PC-3 (cell line): ENCODE results near the gene ARHGAP26. TPM values are rescaled to one million over a fixed set of nuclear protein-coding genes. Genes with fewer than 3 reads are reported as not detected.

Experiments used
- ATAC-seq: fragments of 200-7000 bp; cut with Tn5 transposase; 2 replicates; pipeline ENCODE4 v1.9.1; 2020; ENCODE audit warnings: mild to moderate bottlenecking, moderate library complexity
- BruUV-seq: library from RNA; stranded (reverse); fragments of 400-500 nt; replicated peaks from 2 replicates; lab custom pipeline; 2021; lab: Mats Ljungman, UMichigan
- CTCF ChIA-PET: fragments of 300-600 bp; sonication (Branson Sonifier 250); formaldehyde crosslinking; loops from one replicate; lab custom pipeline; 2022; ENCODE audit warnings: antibody characterized with exemption; lab: Charles Lee
- POLR2A ChIA-PET: fragments of 300-600 bp; sonication (Branson Sonifier 250); formaldehyde crosslinking; loops from one replicate; lab custom pipeline; 2022; ENCODE audit warnings: antibody characterized with exemption; ENCODE audit not compliant: unreplicated experiment; lab: Charles Lee
- DNase-seq: peaks from one replicate; pipeline ENCODE4 v3.0.0-alpha.2; 2015
- H2AFZ ChIP-seq: fragments of 300-600 bp; sonication (generic); 2 replicates; pipeline ENCODE4 v1.6.0; 2016; ENCODE audit warnings: antibody characterized with exemption, low read length
- H3F3A ChIP-seq: fragments of 300-600 bp; sonication (generic); one replicate; pipeline ENCODE4 v1.6.0; 2017; ENCODE audit warnings: antibody characterized with exemption, low read length, control low read depth, mild to moderate bottlenecking; ENCODE audit not compliant: unreplicated experiment
- H3K27ac ChIP-seq: fragments of 300-600 bp; sonication (generic); 2 replicates; pipeline ENCODE4 v1.5.1; 2016; ENCODE audit warnings: mild to moderate bottlenecking, low read length
- H3K27me3 ChIP-seq: fragments of 300-600 bp; sonication (generic); 2 replicates; pipeline ENCODE4 v1.6.1; 2016; ENCODE audit warnings: low read length, mixed read lengths
- H3K36me3 ChIP-seq: fragments of 300-600 bp; sonication (generic); 2 replicates; pipeline ENCODE4 v1.6.1; 2016; ENCODE audit warnings: low read depth, mixed run types, low read length, mixed read lengths
- H3K4me1 ChIP-seq: fragments of 300-600 bp; sonication (generic); 2 replicates; pipeline ENCODE4 v1.5.1; 2016; ENCODE audit warnings: low read length; ENCODE audit not compliant: insufficient read depth
- H3K4me2 ChIP-seq: fragments of 300-600 bp; sonication (generic); 2 replicates; pipeline ENCODE4 v1.6.0; 2016; ENCODE audit warnings: low read length
- H3K4me3 ChIP-seq: fragments of 300-600 bp; sonication (generic); 2 replicates; pipeline ENCODE4 v1.5.1; 2016; ENCODE audit warnings: mild to moderate bottlenecking, low read length, mixed read lengths
- H3K79me2 ChIP-seq: fragments of 300-600 bp; sonication (generic); 2 replicates; pipeline ENCODE4 v1.6.1; 2017; ENCODE audit warnings: low read length, mixed read lengths
- H3K9ac ChIP-seq: fragments of 300-600 bp; sonication (generic); 2 replicates; pipeline ENCODE4 v1.6.0; 2016; ENCODE audit warnings: mild to moderate bottlenecking, low read length
- H3K9me2 ChIP-seq: fragments of 300-600 bp; sonication (generic); replicated peaks from 2 replicates; pipeline ENCODE4 v1.6.1; 2016; ENCODE audit warnings: mixed run types, low read length, mixed read lengths
- H3K9me3 ChIP-seq: fragments of 300-600 bp; sonication (generic); 2 replicates; pipeline ENCODE4 v1.6.1; 2016; ENCODE audit warnings: low read length, mixed read lengths
- H4K20me1 ChIP-seq: fragments of 300-600 bp; sonication (generic); 2 replicates; pipeline ENCODE4 v1.6.1; 2016; ENCODE audit warnings: low read length, mixed read lengths
- CTCF ChIP-seq: fragments of 300-600 bp; sonication (generic); conservative IDR thresholded peaks from 2 replicates; pipeline ENCODE4 v1.5.1; 2017; ENCODE audit warnings: antibody characterized with exemption, low read depth, mild to moderate bottlenecking, low read length
- EZH2 ChIP-seq: fragments of 300-600 bp; sonication (generic); IDR thresholded peaks from one replicate; pipeline ENCODE4 v1.6.1; 2017; ENCODE audit warnings: antibody characterized with exemption, mild to moderate bottlenecking, low read length; ENCODE audit not compliant: unreplicated experiment
- EZH2phosphoT487 ChIP-seq: fragments of 300-600 bp; sonication (generic); IDR thresholded peaks from 2 replicates; pipeline ENCODE4 v1.6.1; 2018; ENCODE audit warnings: mild to moderate bottlenecking, antibody characterized with exemption, low read length, borderline replicate concordance
- intact Hi-C: fragments of 100-400 bp; cut with micrococcal nuclease; formaldehyde crosslinking; loops from 2 replicates; pipeline ENCODE4 v1.9.0; 2023
- total RNA-seq: library from RNA; depleted of rRNA; stranded (reverse); fragments of >200 nt; gene quantifications from 2 replicates; pipeline ENCODE4 v1.2.3, GENCODE V29; 2014

Gene ARHGAP26
- total RNA-seq, 1 experiment from 2014 or later, result 11.7 TPM

DNA sequence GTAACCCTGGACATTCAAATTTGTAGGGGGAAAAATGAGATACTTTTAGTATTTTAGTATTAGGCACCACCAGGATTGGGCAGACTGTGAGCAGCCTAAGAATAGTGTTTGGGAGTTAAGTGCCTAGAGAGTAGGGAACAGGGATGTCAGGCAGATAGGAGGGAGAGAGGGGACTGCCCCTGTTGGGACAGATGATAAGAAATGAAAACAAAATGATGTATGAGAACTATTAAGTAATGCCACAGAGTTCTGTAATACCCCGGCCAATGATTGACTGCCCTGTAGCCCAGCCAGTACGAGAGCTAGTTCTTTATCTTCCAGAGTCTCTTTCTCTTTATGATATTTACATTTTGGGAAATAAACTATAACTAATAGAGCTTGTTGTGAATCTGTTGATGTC, 24.4 kb downstream of the ARHGAP26 start:
- ATAC-seq (no peak; the same call in 1 of the 2 replicates), DNase-seq (no peak)
- no peak overlapping the region for H3K4me3 ChIP-seq
- no peaks in the 10 kb centered on the region for H3K9me2 ChIP-seq
- H3K27me3 ChIP-seq, result no peaks in the 10 kb centered on the region
- no peaks in the 10 kb centered on the region for H4K20me1 ChIP-seq
- no peak overlapping the region for H3K9ac ChIP-seq
- H3K9me3 ChIP-seq, result no peaks in the 10 kb centered on the region
- no peak for TF ChIP-seq EZH2
- TF ChIP-seq CTCF, result no peak
- no peak for TF ChIP-seq EZH2phosphoT487
- POLR2A ChIA-PET, result no interaction called here
- intact Hi-C loops, result no loop called here
- H3K27ac ChIP-seq, result no peak overlapping the region
- no peaks in the 10 kb centered on the region for H3F3A ChIP-seq
- H3K36me3 ChIP-seq, result no peaks in the 10 kb centered on the region
- CTCF ChIA-PET, result interaction anchor here (0.6 kb wide), 1 partner anchor 27 kb away, joined by 3 read pairs; no protein-coding TSS in a partner anchor
- H2AFZ ChIP-seq, result no peak overlapping the region
- H3K4me2 ChIP-seq, result no peak overlapping the region
- H3K4me1 ChIP-seq, result no peaks in the 10 kb centered on the region; the same call in 1 of the 2 replicates
- peaks cover 19% of the 10 kb centered on the region; the same call in 1 of the 2 replicates for H3K79me2 ChIP-seq
- BruUV-seq, result no TSS peak

DNA sequence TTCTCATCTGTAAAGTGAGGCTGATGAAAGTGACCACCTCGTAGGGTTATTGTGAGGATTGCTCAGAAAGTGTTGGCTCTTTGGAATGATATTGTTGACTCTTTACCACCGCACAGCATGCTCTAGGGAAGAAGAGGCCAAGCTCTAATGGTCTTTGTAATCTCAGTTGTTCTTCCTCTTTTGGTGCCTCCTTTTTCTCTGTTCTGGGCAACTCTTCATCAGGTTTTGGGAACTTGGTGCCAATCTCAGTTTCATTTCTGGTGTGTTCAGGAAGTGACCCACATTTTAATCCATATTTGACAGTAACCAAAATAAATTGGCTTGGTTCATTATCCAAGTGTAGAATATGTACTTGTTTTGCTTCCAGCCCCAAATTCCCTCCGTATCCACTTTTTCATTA, 25.1 kb downstream of the ARHGAP26 start:
- Histone ChIP-seq H3F3A (no peaks in the 10 kb centered on the region), H3K9me2 (no peaks in the 10 kb centered on the region), H3K4me1 (no peaks in the 10 kb centered on the region; the same call in 1 of the 2 replicates), H3K27ac (no peak overlapping the region), H3K4me3 (no peak overlapping the region), H3K9me3 (no peaks in the 10 kb centered on the region), H3K36me3 (no peaks in the 10 kb centered on the region), H3K9ac (no peak overlapping the region), H3K4me2 (no peak overlapping the region), H3K79me2 (peaks cover 23% of the 10 kb centered on the region; the same call in 1 of the 2 replicates), H2AFZ (no peak overlapping the region), H3K27me3 (no peaks in the 10 kb centered on the region), H4K20me1 (no peaks in the 10 kb centered on the region)
- no peak for DNase-seq
- ChIA-PET CTCF (interaction anchor here (0.6 kb wide), 1 partner anchor 28 kb away, joined by 3 read pairs; no protein-coding TSS in a partner anchor), POLR2A (no interaction called here)
- ATAC-seq, result no peak
- intact Hi-C loops, result no loop called here
- TF ChIP-seq EZH2 (no peak), CTCF (no peak), EZH2phosphoT487 (no peak)
- BruUV-seq, result no TSS peak

GRCh38 chr5:142796492-142797109, 26.4 kb downstream of the ARHGAP26 start:
- Histone ChIP-seq H4K20me1 (no peaks in the 10 kb centered on the region), H3K9ac (no peak overlapping the region), H3K9me3 (no peaks in the 10 kb centered on the region), H3K79me2 (peaks cover 23% of the 10 kb centered on the region; the same call in 1 of the 2 replicates), H3K4me3 (no peak overlapping the region), H2AFZ (no peak overlapping the region), H3K27me3 (no peaks in the 10 kb centered on the region), H3K4me2 (no peak overlapping the region), H3K27ac (no peak overlapping the region), H3F3A (no peaks in the 10 kb centered on the region), H3K36me3 (no peaks in the 10 kb centered on the region), H3K9me2 (no peaks in the 10 kb centered on the region), H3K4me1 (no peaks in the 10 kb centered on the region; the same call in 1 of the 2 replicates)
- TF ChIP-seq EZH2 (no peak), EZH2phosphoT487 (no peak), CTCF (no peak)
- no TSS peak for BruUV-seq
- ChIA-PET POLR2A (no interaction called here), CTCF (no interaction called here)
- no peak for ATAC-seq
- intact Hi-C loops, result no loop called here
- no peak for DNase-seq
